Measurements from ENCODE around the gene CRYGB. TPM values are rescaled to one million over a fixed set of nuclear protein-coding genes. Genes with fewer than 3 reads are reported as not detected.

The CRYGB gene
- total RNA-seq, 2 experiments from 2014 or later, result not detected

DNA sequence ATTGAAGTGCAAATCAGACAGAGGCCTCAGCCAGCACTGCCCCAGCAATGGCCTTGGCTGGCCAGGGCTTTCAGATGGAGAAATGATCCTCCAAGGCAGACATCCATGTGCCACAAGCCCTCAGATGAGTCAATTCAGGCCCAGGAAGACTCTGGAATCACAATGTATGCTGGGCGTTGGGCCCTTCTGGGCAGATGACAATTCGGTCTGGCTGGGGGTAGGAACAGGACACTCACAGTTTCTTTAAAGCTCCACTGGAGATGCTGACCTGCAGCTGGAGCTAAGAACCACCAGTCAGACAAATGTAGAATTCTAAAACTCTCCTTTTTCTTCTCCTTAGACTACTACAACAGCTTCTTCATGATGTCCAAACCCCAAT is 9.3 kb downstream of the CRYGB start:
- DNase-seq (ENCODE audit: low spot score), result no peak
- Histone ChIP-seq H3K4me2 (ENCODE audit: low read length) (no peak overlapping the region), H3K9me3 (ENCODE audit: low read length) (no peaks in the 10 kb centered on the region), H2AFZ (ENCODE audit: low read length) (no peak overlapping the region), H3K79me2 (ENCODE audit: insufficient read depth, low read depth, low read length) (no peaks in the 10 kb centered on the region), H3K27ac (ENCODE audit: low read depth, low read length, poor library complexity, severe bottlenecking) (no peak overlapping the region), H3K4me1 (ENCODE audit: insufficient read depth, low read length, poor library complexity, severe bottlenecking) (no peaks in the 10 kb centered on the region), H3K4me3 (ENCODE audit: low read depth, low read length, poor library complexity, severe bottlenecking) (no peak overlapping the region), H3K36me3 (ENCODE audit: insufficient read depth, low read length) (no peaks in the 10 kb centered on the region), H4K20me1 (ENCODE audit: insufficient read depth, low read length) (no peaks in the 10 kb centered on the region), H3K9me2 (ENCODE audit: insufficient read depth, low read length) (no peaks in the 10 kb centered on the region)
- no TSS peak for BruUV-seq (replicated peaks)
- ChIA-PET CTCF (ENCODE audit: unreplicated experiment) (no interaction called here), POLR2A (no interaction called here)
- intact Hi-C loops (cut with micrococcal nuclease; ENCODE audit: unreplicated experiment), result no loop called here
- TF ChIP-seq, protein P1, sequence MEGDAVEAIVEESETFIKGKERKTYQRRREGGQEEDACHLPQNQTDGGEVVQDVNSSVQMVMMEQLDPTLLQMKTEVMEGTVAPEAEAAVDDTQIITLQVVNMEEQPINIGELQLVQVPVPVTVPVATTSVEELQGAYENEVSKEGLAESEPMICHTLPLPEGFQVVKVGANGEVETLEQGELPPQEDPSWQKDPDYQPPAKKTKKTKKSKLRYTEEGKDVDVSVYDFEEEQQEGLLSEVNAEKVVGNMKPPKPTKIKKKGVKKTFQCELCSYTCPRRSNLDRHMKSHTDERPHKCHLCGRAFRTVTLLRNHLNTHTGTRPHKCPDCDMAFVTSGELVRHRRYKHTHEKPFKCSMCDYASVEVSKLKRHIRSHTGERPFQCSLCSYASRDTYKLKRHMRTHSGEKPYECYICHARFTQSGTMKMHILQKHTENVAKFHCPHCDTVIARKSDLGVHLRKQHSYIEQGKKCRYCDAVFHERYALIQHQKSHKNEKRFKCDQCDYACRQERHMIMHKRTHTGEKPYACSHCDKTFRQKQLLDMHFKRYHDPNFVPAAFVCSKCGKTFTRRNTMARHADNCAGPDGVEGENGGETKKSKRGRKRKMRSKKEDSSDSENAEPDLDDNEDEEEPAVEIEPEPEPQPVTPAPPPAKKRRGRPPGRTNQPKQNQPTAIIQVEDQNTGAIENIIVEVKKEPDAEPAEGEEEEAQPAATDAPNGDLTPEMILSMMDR (conservative IDR thresholded peaks at IDR 0.05; ENCODE audit: low read length), result no peak
- no peak for TF ChIP-seq EZH2phosphoT487 (IDR thresholded peaks at IDR 0.05; ENCODE audit: borderline replicate concordance, low read depth, low read length)

DNA sequence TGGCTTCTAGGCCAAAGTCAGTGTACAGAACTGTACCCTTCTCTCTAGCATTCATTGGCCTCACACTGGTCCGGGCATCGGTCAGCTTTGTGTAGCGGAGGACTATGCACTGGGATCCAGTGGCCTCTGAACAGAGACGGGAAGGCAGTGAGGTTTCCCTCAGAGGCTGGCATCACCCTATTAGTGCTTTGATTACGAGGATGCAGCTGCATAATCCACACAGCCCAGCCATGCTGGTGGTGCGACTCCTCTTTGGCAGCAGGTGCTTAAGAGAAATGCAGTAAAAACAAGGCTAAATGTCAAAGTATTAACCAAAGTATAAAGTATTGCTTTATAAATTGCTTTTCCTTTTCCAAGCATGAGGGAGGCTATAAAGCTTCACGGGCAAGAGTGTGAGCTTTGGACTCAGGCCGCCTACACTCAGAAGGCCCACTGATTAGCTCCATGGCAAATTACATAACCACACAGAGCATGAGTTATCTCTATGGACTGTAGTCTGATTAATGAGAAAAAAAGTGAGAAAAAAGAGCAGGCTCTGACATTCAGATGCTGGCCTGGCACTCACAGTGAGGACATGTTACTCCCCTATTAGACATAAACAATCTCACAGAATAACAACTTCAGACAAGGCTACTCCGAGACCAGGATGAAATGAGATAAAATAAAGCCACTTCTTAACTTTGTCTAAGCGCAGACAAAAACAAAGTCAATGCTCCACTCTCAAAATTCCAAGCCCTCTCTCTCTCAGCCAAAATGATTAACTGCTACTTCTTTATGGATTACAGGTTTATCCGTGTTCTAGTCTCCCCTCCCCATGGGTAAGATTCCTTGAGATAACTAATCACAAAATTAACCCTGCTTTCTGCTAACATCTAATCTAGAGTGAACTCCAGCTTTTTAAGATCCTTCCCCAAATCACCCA is 9.9 kb downstream of the CRYGB start:
- DNase-seq (ENCODE audit: low spot score), result no peak
- H3K9me2 ChIP-seq (ENCODE audit: insufficient read depth, low read length), result no peaks in the 10 kb centered on the region
- no peaks in the 10 kb centered on the region for H4K20me1 ChIP-seq (ENCODE audit: insufficient read depth, low read length)
- intact Hi-C loops (cut with micrococcal nuclease; ENCODE audit: unreplicated experiment), result no loop called here
- ChIA-PET POLR2A (interaction anchor here (0.6 kb wide), 1 partner anchor 17 kb away, joined by 3 read pairs; no protein-coding TSS in a partner anchor), CTCF (ENCODE audit: unreplicated experiment) (no interaction called here)
- H3K27ac ChIP-seq (ENCODE audit: low read depth, low read length, poor library complexity, severe bottlenecking), result no peak overlapping the region
- no peaks in the 10 kb centered on the region for H3K9me3 ChIP-seq (ENCODE audit: low read length)
- no peak for TF ChIP-seq EZH2phosphoT487 (IDR thresholded peaks at IDR 0.05; ENCODE audit: borderline replicate concordance, low read depth, low read length)
- TF ChIP-seq, protein P1 (conservative IDR thresholded peaks at IDR 0.05; ENCODE audit: low read length), result no peak
- no peaks in the 10 kb centered on the region for H3K79me2 ChIP-seq (ENCODE audit: insufficient read depth, low read depth, low read length)
- no peak overlapping the region for H3K4me3 ChIP-seq (ENCODE audit: low read depth, low read length, poor library complexity, severe bottlenecking)
- H3K36me3 ChIP-seq (ENCODE audit: insufficient read depth, low read length), result no peaks in the 10 kb centered on the region
- H3K4me1 ChIP-seq (ENCODE audit: insufficient read depth, low read length, poor library complexity, severe bottlenecking), result no peaks in the 10 kb centered on the region
- H3K4me2 ChIP-seq (ENCODE audit: low read length), result no peak overlapping the region
- no peak overlapping the region for H2AFZ ChIP-seq (ENCODE audit: low read length)
- no TSS peak for BruUV-seq (replicated peaks)

All from OCI-LY7 (cell line).